NCI-H2196 (cell line): ENCODE data around the gene MT1H.
"Not testable (repeated sequence)": the region's sequence is repeated elsewhere in the genome, so short reads cannot be mapped to it uniquely, and the experiment has no call there.

Source experiments
- DNase-seq: peaks from one replicate; lab custom pipeline; 2025; ENCODE audit not compliant: unreplicated experiment; lab: John Stamatoyannopoulos, UW

MT1H gene

DNA sequence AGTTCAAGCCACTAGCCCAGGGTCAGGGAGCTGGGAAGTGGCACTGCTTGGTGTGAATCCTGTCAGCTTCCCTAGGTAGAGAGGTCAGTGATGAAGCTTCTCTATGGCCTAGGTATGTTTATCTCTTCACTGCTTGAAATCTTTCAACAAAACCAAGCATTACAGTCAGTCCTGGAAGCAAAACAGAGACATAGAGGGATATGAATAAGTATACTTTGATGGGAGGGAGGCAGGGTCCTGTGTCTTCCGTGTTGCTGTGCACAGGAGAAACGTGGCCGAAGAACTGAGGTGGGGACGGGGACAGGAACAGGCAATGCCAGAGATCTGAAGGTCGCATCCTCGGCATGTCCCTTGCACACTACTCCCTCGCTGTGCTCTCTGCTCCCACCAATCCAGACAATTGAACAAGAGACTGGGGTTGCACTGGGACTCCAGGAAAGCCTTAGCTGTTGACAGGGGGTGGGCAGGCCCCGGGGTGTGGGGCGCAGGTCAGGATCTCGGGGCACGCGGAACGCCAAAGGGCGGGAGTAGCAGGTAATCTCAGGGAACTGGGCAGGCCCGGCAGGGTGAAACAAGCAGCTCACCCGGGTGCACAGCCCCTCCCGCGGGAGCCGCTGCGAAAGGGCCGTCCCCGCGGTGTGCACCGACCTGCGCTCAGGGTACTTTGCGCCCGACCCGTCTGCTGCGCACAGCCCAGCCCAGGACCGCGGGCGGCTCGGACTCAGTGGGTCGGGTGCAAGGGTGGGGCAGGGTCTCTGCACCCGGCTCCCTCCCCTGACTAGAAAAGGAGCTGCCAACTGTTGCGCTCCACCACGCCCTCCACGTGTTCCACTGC is at the start of gene MT1H:
MT1H (plus strand) TSS at position 810 of the 835 bp plus-strand sequence. CDS start 71 bp downstream, outside the sequence.
- no peak for DNase-seq

DNA sequence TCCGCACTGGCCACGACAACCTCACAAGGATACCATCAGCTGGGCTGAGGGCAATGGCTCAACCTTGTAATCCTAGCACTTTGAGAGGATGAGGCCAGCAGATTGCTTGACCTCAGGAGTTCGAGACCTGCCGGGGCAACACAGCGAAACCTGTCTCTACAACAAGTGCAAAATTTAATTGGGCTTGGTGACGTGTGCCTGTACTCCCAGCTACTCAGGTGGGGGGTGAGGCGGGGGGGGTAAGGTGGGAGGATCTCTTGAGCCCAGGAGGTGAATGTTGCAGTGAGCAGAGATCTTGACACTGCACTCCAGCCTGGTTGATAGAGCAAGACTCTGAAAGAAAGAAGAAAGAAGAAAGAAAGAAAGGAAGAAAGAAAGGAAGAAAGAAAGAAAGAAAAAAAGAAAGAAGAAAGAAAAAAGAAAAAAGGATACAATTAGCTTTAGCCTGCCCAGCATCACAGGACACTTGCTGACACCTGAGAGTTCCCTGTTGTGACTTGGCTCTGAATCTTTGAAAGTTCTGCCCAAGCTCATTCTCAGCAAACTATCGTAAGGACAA is 49.2 kb upstream of the MT1H start:
- no peak for DNase-seq

DNA sequence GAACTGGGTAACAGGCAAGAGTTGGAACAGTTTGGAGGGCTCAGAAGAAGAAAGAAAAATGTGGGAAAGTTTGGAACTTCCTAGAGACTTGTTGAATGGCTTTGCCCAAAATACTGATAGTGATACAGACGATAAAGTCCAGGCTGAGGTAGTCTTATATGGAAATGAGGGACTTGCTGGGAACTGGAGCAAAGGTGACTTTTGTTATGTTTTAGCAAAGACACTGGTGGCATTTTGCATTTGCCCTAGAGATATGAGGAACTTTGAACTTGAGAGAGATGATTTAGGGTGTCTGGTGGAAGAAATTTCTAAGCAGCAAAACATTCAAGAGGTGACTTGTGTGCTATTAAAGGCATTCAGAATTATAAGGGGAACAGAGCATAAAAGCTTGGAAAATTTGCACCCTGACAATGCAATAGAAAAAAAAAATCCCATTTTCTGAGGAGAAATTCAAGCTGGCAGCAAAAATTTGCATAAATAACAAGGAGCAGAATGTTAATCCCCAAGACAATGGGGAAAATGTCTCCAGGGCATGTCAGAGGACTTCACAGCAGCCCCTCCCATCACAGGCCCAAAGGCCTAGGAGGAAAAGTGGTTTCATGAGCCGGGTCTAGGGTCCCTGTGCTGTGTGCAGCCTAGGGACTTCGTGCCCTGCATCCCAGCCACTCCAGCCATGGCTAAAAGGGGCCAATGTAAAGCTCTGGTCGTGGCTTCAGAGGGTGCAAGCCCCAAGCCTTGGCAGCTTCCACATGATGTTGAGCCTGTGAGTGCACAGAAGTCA is 47.8 kb upstream of the MT1H start:
- not testable (repeated sequence) for DNase-seq

DNA sequence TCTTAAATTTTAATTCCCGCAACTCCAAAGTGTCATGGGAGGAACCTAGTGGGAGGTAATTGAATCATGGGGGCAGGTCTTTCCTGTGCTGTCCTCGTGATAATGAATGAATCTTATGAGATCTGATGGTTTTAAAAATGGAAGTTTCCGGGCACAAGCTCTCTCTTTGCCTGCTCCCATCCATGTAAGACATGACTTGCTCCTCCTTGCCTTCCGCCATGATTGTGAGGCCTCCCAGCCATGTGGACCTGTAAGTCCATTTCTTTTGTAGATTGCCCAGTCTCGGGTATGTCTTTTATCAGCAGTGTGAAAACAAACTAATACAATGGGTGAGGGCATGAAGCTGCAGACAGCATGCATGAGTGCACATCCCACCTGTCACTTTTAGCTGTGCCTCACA is 46.4 kb upstream of the MT1H start:
- not testable (repeated sequence) for DNase-seq

DNA sequence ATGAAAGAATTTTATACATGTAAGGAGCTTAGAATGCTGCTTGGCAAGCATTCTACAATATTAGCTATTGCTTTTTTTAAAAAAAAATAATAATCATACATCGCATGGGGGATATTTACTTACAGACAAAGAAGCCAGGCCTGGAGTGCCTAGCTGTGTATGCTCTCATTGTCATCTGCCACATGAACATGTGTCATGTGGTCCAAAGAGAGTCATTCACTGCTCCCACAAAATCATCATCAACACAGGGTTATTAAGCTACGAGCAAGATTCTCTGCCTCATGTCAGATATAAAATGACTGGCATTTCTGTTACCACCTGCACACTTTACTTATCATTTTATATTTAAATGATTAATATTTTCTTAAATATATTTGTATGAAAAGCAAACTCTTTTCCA is 46.0 kb upstream of the MT1H start:
- no peak for DNase-seq

DNA sequence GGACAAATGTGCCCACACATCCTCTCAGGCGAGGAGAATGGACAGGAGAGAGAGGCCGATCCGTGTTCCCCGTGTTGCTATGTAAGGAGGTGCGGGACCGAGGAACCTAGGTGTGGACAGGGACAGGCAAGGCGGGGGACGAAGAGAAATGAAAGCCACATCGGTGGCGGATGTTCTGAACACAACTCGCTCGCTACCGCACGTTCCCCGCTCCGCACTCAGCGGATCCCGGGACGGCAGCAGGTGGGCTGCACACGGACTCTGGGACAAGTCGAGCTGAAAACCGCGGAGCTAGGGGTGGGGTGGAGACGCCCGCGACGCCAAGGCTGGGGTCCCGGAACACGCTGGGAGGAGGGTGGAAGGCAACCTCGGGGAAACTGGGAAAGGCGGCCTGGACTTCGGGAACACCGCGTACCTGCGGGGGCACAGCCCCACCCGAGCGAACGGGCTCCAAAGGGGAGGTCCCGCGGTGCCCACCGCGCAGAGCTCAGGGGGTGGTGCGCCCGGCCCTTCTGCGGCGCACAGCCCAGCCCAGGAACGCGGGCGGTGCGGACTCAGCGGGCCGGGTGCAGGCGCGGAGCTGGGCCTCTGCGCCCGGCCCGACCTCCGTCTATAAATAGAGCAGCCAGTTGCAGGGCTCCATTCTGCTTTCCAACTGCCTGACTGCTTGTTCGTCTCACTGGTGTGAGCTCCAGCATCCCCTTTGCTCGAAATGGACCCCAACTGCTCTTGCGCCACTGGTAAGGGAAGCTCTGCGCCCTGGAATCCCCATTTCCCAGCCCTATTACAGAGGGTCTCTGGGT is 44.3 kb upstream of the MT1H start, which contains the start of gene MT1E:
MT1E (plus strand) TSS at position 642 of the 803 bp plus-strand sequence; CDS start at position 713, 71 bp downstream.
- DNase-seq, result no peak

DNA sequence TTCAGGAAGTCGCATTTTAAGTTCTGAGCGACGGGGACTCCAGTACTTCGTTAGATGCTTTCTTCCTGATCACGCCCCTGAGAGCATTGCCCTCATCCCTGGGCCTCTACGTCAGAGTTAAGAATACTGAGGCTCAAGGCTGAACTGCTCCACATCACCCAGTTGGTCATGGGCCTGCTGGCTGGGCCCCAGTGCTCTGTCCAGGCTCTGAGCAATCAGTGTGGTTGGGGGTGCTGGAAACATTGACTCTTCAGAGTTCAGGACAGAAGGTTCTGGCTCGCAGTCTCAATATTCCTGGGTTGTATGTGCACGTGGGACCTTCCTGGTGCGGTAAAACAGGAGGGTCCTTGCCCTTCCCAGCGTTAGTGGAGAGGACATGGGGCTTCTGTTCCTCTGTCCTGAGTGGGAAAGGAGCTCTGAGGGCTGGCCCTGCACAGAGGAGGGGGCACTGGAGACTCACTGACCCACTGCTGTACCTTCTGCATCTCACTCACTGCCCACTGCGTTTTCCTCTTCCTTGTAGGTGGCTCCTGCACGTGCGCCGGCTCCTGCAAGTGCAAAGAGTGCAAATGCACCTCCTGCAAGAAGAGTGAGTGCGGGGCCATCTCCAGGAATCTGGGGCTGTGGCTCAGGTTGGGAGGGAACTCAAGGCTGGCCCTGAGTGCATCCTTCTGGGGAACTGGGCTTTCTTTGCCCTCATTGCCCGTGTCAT is 43.5 kb upstream of the MT1H start:
- DNase-seq, result no peak

DNA sequence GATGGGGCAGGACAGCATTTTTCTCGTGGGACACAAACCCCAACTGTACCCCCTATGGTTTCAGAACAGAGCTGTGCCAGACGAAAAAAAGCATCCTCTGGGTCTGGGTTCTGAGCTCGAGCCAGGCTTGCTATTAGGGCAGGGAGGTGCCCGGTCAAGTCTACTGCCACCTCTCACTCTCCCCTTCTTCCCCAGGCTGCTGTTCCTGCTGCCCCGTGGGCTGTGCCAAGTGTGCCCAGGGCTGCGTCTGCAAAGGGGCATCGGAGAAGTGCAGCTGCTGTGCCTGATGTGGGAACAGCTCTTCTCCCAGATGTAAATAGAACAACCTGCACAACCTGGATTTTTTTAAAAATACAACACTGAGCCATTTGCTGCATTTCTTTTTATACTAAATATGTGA is 42.9 kb upstream of the MT1H start:
- DNase-seq, result no peak

DNA sequence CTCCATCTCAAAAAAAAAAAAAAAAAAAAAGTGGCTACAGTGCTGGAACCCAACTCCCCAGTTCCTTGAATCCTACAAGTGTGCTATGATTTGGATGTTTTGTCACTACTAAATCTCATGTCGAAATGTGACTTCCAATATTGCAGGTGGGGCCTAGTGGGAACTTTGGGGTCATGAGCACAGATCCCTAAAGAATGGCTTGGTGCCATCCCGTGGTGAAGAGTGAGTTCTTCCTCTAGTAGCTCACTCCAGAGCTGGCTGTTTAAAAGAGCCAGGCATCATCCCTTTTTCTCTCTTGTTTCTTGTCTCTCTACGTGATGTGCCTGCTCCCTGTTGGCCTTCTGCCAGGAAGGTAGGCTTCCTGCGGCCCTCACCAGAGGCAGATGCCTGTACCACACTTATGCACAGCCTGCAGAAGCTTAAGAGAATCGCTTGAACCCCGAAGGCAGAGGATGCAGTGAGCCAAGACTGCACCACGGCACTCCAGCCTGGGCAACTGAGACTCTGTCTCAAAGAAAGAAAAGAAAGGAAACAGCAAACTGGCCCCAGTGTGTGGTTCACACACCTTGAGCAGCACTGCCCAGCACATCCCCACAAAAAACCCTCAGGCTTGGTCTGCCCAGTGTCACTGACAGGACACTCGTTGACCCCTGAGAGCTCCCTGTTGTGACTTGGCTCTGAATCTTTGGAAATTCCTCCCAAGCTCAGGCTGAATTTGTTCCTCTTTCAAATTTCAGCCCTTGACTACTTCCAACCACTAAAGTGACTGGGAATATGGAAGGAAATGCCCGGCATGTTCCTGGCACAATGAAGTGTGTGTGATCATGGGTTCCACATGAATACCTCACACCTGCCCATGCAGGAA is 40.9 kb upstream of the MT1H start:
- DNase-seq, result no peak

DNA sequence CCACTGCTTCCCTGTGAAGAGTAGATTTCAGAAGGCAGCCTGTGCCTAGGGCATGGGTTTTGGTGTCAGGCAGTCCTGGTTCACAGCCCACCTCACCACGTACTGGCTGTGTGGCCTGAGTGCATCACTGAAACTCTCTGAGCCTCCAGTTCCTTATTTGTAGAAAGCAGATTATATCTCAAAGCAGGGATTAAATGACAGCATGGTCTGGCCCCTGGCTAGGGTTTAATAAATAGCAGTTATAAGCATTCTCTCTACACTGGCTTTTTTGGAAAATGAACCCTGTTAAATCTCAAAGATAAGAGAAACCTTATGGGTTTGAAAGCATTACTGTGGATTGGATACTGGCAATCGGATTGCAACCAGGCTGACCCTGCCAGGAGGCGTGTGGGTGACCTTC is 40.1 kb upstream of the MT1H start:
- no peak for DNase-seq

DNA sequence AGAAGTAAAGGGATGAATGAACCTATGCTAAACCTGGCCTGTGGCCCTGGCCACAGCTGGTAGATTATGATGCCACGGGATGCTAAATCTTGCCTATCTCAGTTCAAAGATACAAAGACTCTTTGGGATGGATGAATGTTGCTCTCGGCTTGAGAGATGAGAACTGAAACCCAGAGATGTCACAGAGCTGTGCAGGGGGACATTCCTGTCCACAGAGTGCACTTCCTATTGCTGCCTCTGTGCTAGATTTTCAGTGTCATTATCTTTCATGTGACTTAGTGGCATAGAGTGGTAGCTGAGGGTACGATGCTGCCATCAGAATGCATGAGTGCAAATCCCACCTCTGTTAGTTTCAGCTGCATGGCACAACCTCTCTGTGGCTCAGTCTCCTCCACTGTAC is 39.5 kb upstream of the MT1H start:
- no peak for DNase-seq

DNA sequence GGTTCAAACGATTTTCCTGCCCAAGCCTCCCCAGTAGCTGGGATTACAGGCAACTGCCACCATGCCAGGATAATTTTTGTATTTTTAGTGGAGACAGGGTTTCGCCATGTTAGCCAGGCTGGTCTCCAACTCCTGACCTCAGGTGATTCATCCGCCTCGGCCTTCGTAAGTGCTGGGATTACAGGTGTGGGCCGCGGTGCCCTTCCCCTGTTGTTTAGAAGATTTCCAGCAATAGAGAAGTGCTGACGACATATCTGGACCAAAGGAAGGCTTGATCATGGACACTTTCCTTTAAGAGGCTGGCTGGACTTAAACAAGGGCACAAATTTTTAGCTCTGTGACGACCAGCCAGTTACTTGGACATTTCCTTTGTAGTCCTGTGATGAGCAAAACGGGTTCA is 38.4 kb upstream of the MT1H start:
- no peak for DNase-seq

DNA sequence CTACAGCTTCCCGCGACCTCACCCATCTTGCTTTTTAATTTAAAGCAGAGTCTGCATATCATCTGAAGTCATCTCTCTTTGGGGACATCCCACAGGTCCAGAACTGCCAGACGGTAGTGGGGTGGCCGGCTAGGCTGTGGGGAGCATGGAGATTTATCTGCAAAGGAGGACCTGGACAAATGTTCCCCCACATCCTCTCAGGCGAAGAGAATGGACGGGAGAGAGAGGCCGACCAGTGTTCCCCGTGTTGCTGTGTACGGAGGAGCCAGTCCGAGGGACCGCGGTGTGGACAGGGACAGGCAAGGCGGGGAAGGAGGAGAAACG is 37.8 kb upstream of the MT1H start:
- DNase-seq, result no peak

DNA sequence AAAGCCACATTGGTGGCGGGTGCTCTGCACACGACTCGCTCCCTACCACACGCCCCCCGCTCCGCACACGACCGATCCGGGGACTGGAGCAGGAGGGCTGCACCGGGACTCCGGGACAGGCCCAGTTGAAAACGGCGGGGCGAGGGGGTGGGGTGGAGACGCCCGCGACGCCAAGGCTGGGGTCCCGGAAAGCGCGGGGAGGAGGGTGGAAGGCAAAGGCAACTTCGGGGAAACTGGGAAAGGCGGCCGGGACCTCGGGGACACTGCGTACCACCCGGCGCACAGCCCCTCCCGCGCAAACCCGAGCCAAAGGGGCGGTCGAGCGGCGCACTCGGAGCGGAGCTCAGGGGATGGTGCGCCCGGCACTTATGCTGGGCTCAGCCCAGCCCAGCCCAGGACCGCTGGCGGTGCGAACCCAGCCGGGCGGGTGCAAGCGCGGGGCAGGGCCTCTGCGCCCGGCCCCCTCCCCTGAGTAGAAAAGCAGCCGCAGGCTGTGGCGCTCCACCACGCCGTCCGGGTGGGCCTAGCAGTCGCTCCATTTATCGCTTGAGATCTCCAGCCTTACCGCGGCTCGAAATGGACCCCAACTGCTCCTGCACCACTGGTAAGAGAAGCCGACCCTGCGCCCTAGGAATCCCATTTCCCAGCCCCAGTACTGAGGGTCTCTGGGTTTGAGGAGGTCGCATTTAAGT is 37.3 kb upstream of the MT1H start, which contains the start of gene MT1M:
MT1M (plus strand) TSS at position 504 of the 692 bp plus-strand sequence; CDS start at position 577, 73 bp downstream.
- DNase-seq, result no peak

DNA sequence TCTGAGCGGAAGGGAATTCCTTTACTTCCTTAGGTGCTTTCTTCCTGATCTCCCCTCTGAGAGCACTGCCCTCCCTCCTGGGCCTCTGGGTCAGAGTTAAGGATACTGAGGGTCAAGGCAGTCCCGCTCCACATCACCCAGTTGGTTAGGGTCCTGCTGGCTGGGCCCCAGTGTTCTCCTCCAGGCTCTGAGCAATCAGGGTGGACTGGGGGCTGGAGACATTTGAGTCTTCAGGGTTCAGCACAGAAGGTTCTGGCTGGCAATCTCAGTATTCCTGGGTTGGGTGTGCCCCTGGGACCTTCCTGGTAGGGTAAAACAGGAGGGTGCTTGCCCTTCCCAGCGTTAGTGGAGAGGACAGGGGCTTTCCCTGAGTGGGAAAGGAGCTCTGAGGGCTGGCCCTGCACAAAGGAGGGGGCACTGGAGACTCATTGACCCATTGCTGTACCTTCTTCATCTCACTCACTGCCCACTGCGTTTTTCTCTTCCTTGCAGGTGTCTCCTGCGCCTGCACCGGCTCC is 36.7 kb upstream of the MT1H start:
- no peak for DNase-seq

DNA sequence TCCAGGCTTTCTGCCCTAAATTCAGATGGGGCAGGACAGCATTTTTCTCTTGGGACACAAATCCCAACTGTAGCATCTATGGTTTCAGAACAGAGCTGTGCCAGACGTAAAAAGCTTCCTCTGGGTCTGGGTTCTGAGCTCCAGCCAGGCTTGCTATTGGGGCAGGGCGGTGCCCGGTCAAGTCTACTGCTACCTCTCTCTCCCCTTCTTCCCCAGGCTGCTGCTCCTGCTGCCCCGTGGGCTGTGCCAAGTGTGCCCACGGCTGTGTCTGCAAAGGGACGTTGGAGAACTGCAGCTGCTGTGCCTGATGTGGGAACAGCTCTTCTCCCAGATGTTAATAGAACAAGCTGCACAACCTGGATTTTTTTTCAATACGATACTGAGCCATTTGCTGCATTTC is 36.1 kb upstream of the MT1H start:
- DNase-seq, result no peak

DNA sequence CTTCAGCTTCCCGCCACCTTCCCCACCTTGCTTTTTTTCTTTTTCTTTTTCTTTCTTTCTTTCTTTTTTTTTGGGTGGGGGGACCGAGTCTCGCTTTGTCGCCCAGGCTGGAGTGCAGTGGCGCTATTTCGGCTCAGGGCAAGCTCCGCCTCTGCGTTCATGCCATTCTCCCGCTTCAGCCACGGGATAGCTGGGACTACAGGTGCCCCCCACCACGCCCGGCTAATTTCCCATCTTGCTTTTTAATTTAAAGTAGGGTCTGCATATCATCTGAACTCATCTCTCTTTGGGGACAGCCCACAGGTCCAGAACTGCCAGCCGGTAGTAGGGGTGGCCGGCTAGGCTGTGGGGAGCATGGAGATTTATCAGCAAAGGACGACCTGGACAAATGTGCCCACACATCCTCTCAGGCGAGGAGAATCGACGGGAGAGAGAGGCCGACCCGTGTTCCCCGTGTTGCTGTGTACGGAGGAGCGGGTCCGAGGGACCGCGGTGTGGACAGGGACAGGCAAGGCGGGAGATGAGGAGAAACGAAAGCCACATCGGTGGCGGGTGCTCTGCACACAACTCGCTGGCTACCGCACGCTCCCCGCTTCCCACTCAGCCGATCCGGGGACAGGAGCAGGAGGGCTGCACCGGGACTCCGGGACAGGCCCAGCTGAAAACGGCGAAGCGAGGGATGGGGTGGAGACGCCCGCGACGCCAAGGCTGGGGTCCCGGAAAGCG is 34.7 kb upstream of the MT1H start:
- DNase-seq, result no peak

DNA sequence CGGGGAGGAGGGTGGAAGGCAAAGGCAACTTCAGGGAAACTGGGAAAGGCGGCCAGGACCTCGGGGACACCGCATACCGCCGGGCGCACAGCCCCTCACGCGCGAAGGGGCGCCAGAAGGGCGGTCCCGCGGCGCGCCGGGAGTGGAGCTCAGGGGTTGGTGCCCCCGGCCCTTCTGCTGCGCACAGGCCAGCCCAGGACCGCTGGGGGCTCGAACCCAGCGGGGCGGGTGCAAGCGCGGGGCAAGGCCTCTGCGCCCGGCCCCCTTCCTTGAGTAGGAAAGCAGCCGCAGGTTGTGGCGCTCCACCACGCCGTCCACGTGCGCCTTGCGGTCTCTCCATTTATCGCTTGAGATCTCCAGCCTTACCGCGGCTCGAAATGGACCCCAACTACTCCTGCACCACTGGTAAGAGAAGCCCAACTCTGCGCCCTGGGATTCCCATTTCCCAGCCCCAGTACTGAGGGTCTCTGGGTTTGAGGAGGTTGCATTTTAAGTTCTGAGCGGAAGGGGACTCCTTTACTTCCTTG is 34.1 kb upstream of the MT1H start:
- DNase-seq, result no peak
